Endothelial cell of umbilical vein (primary cell): ENCODE results near the gene STMND1. TPM values are rescaled to one million over a fixed set of nuclear protein-coding genes. Genes with fewer than 3 reads are reported as not detected.

Experiments used
- BruUV-seq: library from RNA; stranded (reverse); fragments of 400-500 nt; replicated peaks from 2 replicates; lab custom pipeline; 2021; lab: Mats Ljungman, UMichigan
- CTCF ChIA-PET: fragments of 300-600, 350-600 bp; sonication (Branson Sonifier 250); formaldehyde crosslinking; loops from one replicate; lab custom pipeline; 2021; ENCODE audit warnings: antibody characterized with exemption, inconsistent platforms; lab: Charles Lee
- POLR2A ChIA-PET: fragments of 300-600, 350-600 bp; sonication (Branson Sonifier 250); formaldehyde crosslinking; loops from one replicate; lab custom pipeline; 2021; ENCODE audit warnings: antibody characterized with exemption, inconsistent platforms; lab: Charles Lee
- DNase-seq: peaks from one replicate; pipeline ENCODE4 v3.0.0-alpha.2; 2011; ENCODE audit warnings: low read depth, low spot score
- FAIRE-seq: peaks from 2 replicates; lab custom pipeline; 2011; peaks lifted over from hg19 to GRCh38; lab: Jason Lieb, UNC
- H2AFZ ChIP-seq: 2 replicates; pipeline ENCODE4 v1.6.0; 2012; ENCODE audit warnings: low read depth, low read length, control low read depth, inconsistent platforms
- H3K27ac ChIP-seq: 2 replicates; pipeline ENCODE4 v1.5.1; 2011; ENCODE audit warnings: low read depth, mild to moderate bottlenecking, control low read depth, low read length, moderate library complexity; ENCODE audit not compliant: insufficient read depth
- H3K27me3 ChIP-seq, 2 experiments: 2 replicates each; pipeline versions ENCODE4 v1.6.0 to v1.6.1; 2011; ENCODE audit warnings: low read length in 2 of 2, mixed read lengths in 1 of 2; ENCODE audit not compliant: control insufficient read depth in 2 of 2, insufficient read depth in 2 of 2
- H3K36me3 ChIP-seq, 2 experiments: 2 replicates in 1 of 2; 3 replicates in 1 of 2; pipeline ENCODE4 v1.5.1; 2011; ENCODE audit warnings: low read length in 2 of 2, mild to moderate bottlenecking in 1 of 2, moderate library complexity in 1 of 2; ENCODE audit not compliant: control insufficient read depth in 2 of 2, insufficient read depth in 2 of 2; ENCODE audit errors: extremely low read depth in 1 of 2
- H3K4me1 ChIP-seq: 3 replicates; pipeline ENCODE4 v1.5.1; 2011; ENCODE audit warnings: mild to moderate bottlenecking, low read length; ENCODE audit not compliant: control insufficient read depth, insufficient read depth; ENCODE audit errors: extremely low read depth
- H3K4me2 ChIP-seq: 2 replicates; pipeline ENCODE4 v1.6.1; 2011; ENCODE audit warnings: low read length, control low read depth, mixed read lengths; ENCODE audit not compliant: insufficient read depth
- H3K4me3 ChIP-seq, 3 experiments: fragments of 200-600 bp in 1 of 3; sonication (generic), shearing (Covaris generic) in 1 of 3; replicated peaks in 1 of 3; 2 replicates each; pipeline ENCODE4 v1.5.1; 2011 to 2016; ENCODE audit warnings: control low read depth in 3 of 3, low read length in 3 of 3, mild to moderate bottlenecking in 2 of 3, inconsistent platforms in 1 of 3, low read depth in 1 of 3, moderate library complexity in 1 of 3; ENCODE audit not compliant: insufficient read depth in 1 of 3
- H3K79me2 ChIP-seq: 2 replicates; pipeline ENCODE4 v1.6.0; 2012; ENCODE audit warnings: low read length, inconsistent platforms; ENCODE audit not compliant: control insufficient read depth, insufficient read depth
- H3K9ac ChIP-seq: replicated peaks from 2 replicates; pipeline ENCODE3; 2011; ENCODE audit warnings: low read length, control low read depth; ENCODE audit not compliant: insufficient read depth; ENCODE audit errors: extremely low read depth
- H3K9me1 ChIP-seq: replicated peaks from 3 replicates; pipeline ENCODE4 v1.6.0; 2011; ENCODE audit warnings: mild to moderate bottlenecking, low read length; ENCODE audit not compliant: control insufficient read depth, insufficient read depth; ENCODE audit errors: extremely low read depth
- H3K9me3 ChIP-seq: replicated peaks from 2 replicates; pipeline ENCODE4 v1.5.1; 2012; ENCODE audit warnings: low read length, inconsistent platforms; ENCODE audit not compliant: control insufficient read depth, insufficient read depth
- H4K20me1 ChIP-seq: replicated peaks from 2 replicates; pipeline ENCODE3; 2011; ENCODE audit warnings: mild to moderate bottlenecking, low read length; ENCODE audit not compliant: control insufficient read depth, insufficient read depth; ENCODE audit errors: extremely low read depth
- EZH2 ChIP-seq: IDR thresholded peaks from 2 replicates; pipeline ENCODE4 v1.6.1; 2012; ENCODE audit warnings: borderline replicate concordance, low read depth, mild to moderate bottlenecking, moderate library complexity, low read length, inconsistent platforms; ENCODE audit not compliant: severe bottlenecking
- FOS ChIP-seq: IDR thresholded peaks from 2 replicates; pipeline ENCODE4 v1.6.1; 2011; ENCODE audit warnings: mild to moderate bottlenecking, low read length, moderate library complexity, borderline replicate concordance; ENCODE audit not compliant: insufficient read depth
- GATA2 ChIP-seq: IDR thresholded peaks from 2 replicates; pipeline ENCODE4 v1.7.0; 2011; ENCODE audit warnings: low read depth, mild to moderate bottlenecking, moderate library complexity, mixed read lengths, low read length; ENCODE audit not compliant: insufficient read length, insufficient read depth
- JUN ChIP-seq: IDR thresholded peaks from 2 replicates; pipeline ENCODE4 v1.6.1; 2011; ENCODE audit warnings: borderline replicate concordance, low read depth; ENCODE audit not compliant: insufficient read length, insufficient read depth
- MAX ChIP-seq: IDR thresholded peaks from 2 replicates; pipeline ENCODE4 v1.6.1; 2011; ENCODE audit not compliant: insufficient read depth, insufficient read length
- MYC ChIP-seq: IDR thresholded peaks from one replicate; pipeline ENCODE4 v1.6.1; 2011; ENCODE audit warnings: mild to moderate bottlenecking, low read depth, low read length
- POLR2A ChIP-seq: IDR thresholded peaks from 2 replicates; pipeline ENCODE4 v1.6.1; 2012; ENCODE audit warnings: low read depth, mild to moderate bottlenecking, control low read depth, low read length
- POLR2AphosphoS5 ChIP-seq: IDR thresholded peaks from 2 replicates; pipeline ENCODE4 v1.6.1; 2012; ENCODE audit warnings: low read depth, mild to moderate bottlenecking, control low read depth, low read length, moderate library complexity; ENCODE audit not compliant: insufficient read depth
- dilution Hi-C: fragments of 300-500 bp; cut with MboI; formaldehyde crosslinking; loops from one replicate; pipeline ENCODE4 v1.15.0; 2019; ENCODE audit warnings: low sequenced_read_pairs; ENCODE audit not compliant: extremely low pct_ligation_motif_present
- intact Hi-C: fragments of 100-400 bp; cut with micrococcal nuclease; formaldehyde crosslinking; loops from one replicate; pipeline ENCODE4 v1.10.0; 2022
- polyA plus RNA-seq, 4 experiments: library from polyadenylated mRNA; depleted of rRNA in 3 of 4; stranded (reverse) in 3 of 4; unstranded in 1 of 4; fragments of >200 nt; gene quantifications; 2 replicates each; pipeline versions ENCODE4 v1.2.1 to v1.2.3, GENCODE V29; 2011 to 2012; ENCODE audit warnings: missing spikeins in 1 of 4
- total RNA-seq: library from RNA; stranded (reverse); gene quantifications from 2 replicates; pipeline ENCODE4 v1.2.3, GENCODE V29; 2021
- TF ChIP-seq, protein P1 (sequence below), 2 donors: IDR thresholded peaks; 1 replicate in 1 of 2; 2 replicates in 1 of 2; pipeline ENCODE4 v1.5.1; 2011; ENCODE audit warnings: low read length in 2 of 2, mild to moderate bottlenecking in 2 of 2, moderate library complexity in 2 of 2, control low read depth in 1 of 2, inconsistent platforms in 1 of 2, low read depth in 1 of 2; ENCODE audit not compliant: insufficient read depth in 1 of 2; ENCODE audit errors: extremely low read depth in 1 of 2

Gene STMND1
- total and polyA plus RNA-seq, 2 donors (not counting 3 experiments of a cell fraction or from before 2014, with no cell fraction given): not detected

GRCh38 chr6:17125407-17125806 lies 23.6 kb downstream of the STMND1 start:
- H3K9me3 ChIP-seq: no peaks in the 10 kb centered on the region
- no peak overlapping the region for H3K4me2 ChIP-seq
- TF ChIP-seq EZH2 (no peak), GATA2 (no peak), MYC (no peak)
- H3K4me3 ChIP-seq: no peak overlapping the region
- FAIRE-seq (no peak), DNase-seq (no peak)
- no peaks in the 10 kb centered on the region for H3K36me3 ChIP-seq
- no peaks in the 10 kb centered on the region for H3K9me1 ChIP-seq
- no peaks in the 10 kb centered on the region for H3K4me1 ChIP-seq
- no peak overlapping the region for H2AFZ ChIP-seq
- ChIA-PET POLR2A (no interaction called here), CTCF (interaction anchor here (1.3 kb wide), 1 partner anchor 18 kb away, joined by 3 read pairs; no protein-coding TSS in a partner anchor)
- dilution Hi-C loops: no loop called here
- no peak overlapping the region for H3K27ac ChIP-seq
- no peaks in the 10 kb centered on the region for H3K79me2 ChIP-seq
- BruUV-seq: no TSS peak
- no peak overlapping the region for H3K9ac ChIP-seq
- H3K27me3 ChIP-seq: peaks cover 2 to 9% of the 10 kb centered on the region in 2 experiments
- H4K20me1 ChIP-seq: no peaks in the 10 kb centered on the region
- intact Hi-C loops: no loop called here

DNA sequence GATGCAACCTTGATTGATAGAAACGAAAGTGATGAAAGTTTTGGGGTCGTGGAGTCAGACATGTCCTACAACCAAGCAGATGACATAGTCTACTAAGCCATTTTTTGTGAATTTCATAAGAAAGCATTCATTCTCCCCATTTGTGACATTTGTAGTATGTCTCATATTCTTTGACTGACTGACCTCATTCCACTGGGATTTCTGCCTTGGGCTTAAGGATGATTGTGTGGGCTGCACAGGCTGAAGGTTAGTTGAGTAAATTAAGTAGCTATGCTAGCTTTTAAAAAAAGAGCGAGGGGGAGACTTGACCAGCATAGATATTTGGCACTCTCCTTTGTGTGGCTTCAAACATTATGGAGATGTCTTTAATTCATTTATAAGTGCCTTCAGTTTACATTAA lies 28.9 kb downstream of the STMND1 start:
- POLR2A ChIA-PET: no interaction called here
- FAIRE-seq: no peak
- Histone ChIP-seq H4K20me1 (no peaks in the 10 kb centered on the region), H3K27ac (no peak overlapping the region), H2AFZ (no peak overlapping the region), H3K4me1 (no peaks in the 10 kb centered on the region), H3K9me3 (no peaks in the 10 kb centered on the region), H3K4me3 (no peak overlapping the region), H3K36me3 (no peaks in the 10 kb centered on the region), H3K27me3 (peaks cover 0 to 2% of the 10 kb centered on the region in 2 experiments), H3K4me2 (no peak overlapping the region), H3K9me1 (no peaks in the 10 kb centered on the region), H3K9ac (no peak overlapping the region), H3K79me2 (no peaks in the 10 kb centered on the region)
- dilution Hi-C loops: no loop called here
- no TSS peak for BruUV-seq
- CTCF ChIA-PET: no interaction called here
- intact Hi-C loops: no loop called here
- no peak for DNase-seq
- TF ChIP-seq POLR2AphosphoS5 (no peak), MAX (no peak), MYC (no peak), EZH2 (no peak), GATA2 (no peak), POLR2A (no peak), JUN (no peak), FOS (no peak)
- TF ChIP-seq, protein P1, sequence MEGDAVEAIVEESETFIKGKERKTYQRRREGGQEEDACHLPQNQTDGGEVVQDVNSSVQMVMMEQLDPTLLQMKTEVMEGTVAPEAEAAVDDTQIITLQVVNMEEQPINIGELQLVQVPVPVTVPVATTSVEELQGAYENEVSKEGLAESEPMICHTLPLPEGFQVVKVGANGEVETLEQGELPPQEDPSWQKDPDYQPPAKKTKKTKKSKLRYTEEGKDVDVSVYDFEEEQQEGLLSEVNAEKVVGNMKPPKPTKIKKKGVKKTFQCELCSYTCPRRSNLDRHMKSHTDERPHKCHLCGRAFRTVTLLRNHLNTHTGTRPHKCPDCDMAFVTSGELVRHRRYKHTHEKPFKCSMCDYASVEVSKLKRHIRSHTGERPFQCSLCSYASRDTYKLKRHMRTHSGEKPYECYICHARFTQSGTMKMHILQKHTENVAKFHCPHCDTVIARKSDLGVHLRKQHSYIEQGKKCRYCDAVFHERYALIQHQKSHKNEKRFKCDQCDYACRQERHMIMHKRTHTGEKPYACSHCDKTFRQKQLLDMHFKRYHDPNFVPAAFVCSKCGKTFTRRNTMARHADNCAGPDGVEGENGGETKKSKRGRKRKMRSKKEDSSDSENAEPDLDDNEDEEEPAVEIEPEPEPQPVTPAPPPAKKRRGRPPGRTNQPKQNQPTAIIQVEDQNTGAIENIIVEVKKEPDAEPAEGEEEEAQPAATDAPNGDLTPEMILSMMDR (IDR thresholded peaks at IDR 0.05; ENCODE audit: extremely low read depth in 1 of 2, insufficient read depth in 1 of 2, low read depth in 1 of 2, low read length in 2 of 2): no peak
